SK-N-SH (cell line): ENCODE data around the gene AMMECR1L.

Experiments
- CTCF ChIP-seq: fragments of 200-600 bp; sonication (generic); IDR thresholded peaks from 2 replicates; pipeline ENCODE4 v1.6.1; 2017; ENCODE audit warnings: antibody characterized with exemption, mild to moderate bottlenecking, moderate library complexity
- GABPA ChIP-seq: IDR thresholded peaks from 2 replicates; pipeline ENCODE4 v1.4.0; 2012; ENCODE audit warnings: low read depth, mild to moderate bottlenecking
- MXI1 ChIP-seq: IDR thresholded peaks from 2 replicates; pipeline ENCODE4 v1.6.1; 2012; ENCODE audit warnings: mild to moderate bottlenecking, low read depth, low read length, improper control_type of control experiment
- NRF1 ChIP-seq: IDR thresholded peaks from 2 replicates; pipeline ENCODE4 v1.6.1; 2012; ENCODE audit warnings: low read depth, mild to moderate bottlenecking, low read length
- PBX3 ChIP-seq: IDR thresholded peaks from 2 replicates; pipeline ENCODE4; 2012
- POLR2AphosphoS5 ChIP-seq: IDR thresholded peaks from 2 replicates; pipeline ENCODE4 v1.6.1; 2012; ENCODE audit warnings: low read depth, low read length
- RAD21 ChIP-seq: IDR thresholded peaks from 2 replicates; pipeline ENCODE4 v1.6.1; 2012; ENCODE audit warnings: mild to moderate bottlenecking, low read length
- REST ChIP-seq: IDR thresholded peaks from 2 replicates; pipeline ENCODE4 v1.6.1; 2012; ENCODE audit warnings: mild to moderate bottlenecking, low read depth, low read length, moderate library complexity
- RXRA ChIP-seq: IDR thresholded peaks from 2 replicates; pipeline ENCODE4 v1.4.0; 2012; ENCODE audit warnings: low read depth, mild to moderate bottlenecking, borderline replicate concordance
- YY1 ChIP-seq: IDR thresholded peaks from 2 replicates; pipeline ENCODE4 v1.4.0; 2012; ENCODE audit warnings: low read depth, mild to moderate bottlenecking

GRCh38 chr2:127917916-127918315 lies 32.2 kb upstream of the AMMECR1L start:
- no peak for TF ChIP-seq POLR2AphosphoS5
- no peak for TF ChIP-seq GABPA
- TF ChIP-seq REST, result no peak
- no peak for TF ChIP-seq YY1
- no peak for TF ChIP-seq RAD21
- TF ChIP-seq CTCF, result no peak
- no peak for TF ChIP-seq NRF1
- TF ChIP-seq PBX3, result no peak
- TF ChIP-seq RXRA, result no peak
- TF ChIP-seq MXI1, result no peak
